HG03460 (cell line): ENCODE measurements around the gene PARS2.

Source experiments
- ATAC-seq: cut with Tn5 transposase; IDR thresholded peaks from one replicate; pipeline ENCODE4 v1.9.1; 2021; ENCODE audit not compliant: unreplicated experiment

The PARS2 gene

GRCh38 chr1:54742282-54742681 lies 22.0 kb downstream of the PARS2 start:
- no peak for ATAC-seq

- no peak for ATAC-seq
Observed at GRCh38 chr1:54741531-54741930, 22.8 kb downstream of the PARS2 start.

DNA sequence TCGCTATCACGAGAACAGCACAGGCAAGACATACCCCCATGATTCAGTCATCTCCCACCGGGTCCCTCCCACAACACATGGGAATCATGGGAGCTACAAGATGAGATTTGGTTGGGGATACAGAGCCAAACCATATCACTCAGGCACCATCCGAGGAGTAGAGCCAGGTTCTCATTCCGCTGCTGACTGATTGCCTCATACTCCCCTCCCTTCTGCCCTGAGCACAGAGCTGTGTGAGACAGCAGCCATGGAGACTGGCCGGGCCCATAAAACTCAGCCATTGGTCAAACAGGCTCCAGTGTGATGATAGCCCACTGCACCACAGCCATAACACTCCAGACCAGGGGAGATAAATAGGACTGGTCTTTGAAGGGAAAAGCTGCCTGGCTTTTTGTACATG lies 26.1 kb downstream of the PARS2 start:
- no peak for ATAC-seq

DNA sequence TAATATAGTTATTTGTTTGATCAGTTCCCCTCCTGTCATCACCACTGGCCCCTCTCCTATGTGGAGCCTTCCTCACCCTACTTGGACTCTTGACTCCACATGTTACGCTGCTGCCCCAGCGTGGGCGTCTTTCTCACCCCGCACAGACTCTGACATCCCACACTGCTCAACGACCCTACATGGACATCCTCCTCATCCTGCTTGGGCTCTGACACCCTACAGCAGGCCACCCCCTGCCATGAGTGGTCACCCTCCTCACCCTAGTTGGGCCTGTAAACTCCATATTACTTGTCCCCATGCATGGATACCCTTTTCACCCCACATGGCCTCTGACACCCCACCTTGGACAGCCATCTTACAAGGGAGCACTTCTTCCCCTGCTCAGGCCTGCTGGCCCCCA lies 27.6 kb downstream of the PARS2 start:
- ATAC-seq: no peak

- ATAC-seq: no peak
Observed at GRCh38 chr1:54728027-54728426, 36.3 kb downstream of the PARS2 start.

- no peak for ATAC-seq
Observed at GRCh38 chr1:54724771-54725170, 39.6 kb downstream of the PARS2 start.

GRCh38 chr1:54723985-54724384 lies 40.3 kb downstream of the PARS2 start:
- no peak for ATAC-seq

DNA sequence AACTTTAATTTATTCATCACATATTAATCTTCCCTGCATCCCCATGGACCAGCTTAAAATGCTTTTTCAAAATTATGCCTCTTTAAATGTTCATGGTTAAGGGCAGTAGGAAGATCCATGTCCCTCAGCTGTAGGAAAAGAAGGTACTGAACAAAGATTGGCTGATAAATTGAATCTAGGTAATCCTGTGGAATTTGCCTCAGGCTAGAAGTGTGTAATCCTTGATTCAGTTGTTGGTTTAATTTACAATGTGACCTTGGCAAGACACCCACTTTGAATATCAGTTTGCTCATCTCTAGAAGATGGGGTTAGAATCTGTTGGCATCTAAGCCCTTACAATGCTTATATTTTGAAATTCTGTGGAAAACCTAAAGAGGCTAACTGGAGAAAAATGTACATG lies 42.6 kb downstream of the PARS2 start:
- ATAC-seq: no peak

DNA sequence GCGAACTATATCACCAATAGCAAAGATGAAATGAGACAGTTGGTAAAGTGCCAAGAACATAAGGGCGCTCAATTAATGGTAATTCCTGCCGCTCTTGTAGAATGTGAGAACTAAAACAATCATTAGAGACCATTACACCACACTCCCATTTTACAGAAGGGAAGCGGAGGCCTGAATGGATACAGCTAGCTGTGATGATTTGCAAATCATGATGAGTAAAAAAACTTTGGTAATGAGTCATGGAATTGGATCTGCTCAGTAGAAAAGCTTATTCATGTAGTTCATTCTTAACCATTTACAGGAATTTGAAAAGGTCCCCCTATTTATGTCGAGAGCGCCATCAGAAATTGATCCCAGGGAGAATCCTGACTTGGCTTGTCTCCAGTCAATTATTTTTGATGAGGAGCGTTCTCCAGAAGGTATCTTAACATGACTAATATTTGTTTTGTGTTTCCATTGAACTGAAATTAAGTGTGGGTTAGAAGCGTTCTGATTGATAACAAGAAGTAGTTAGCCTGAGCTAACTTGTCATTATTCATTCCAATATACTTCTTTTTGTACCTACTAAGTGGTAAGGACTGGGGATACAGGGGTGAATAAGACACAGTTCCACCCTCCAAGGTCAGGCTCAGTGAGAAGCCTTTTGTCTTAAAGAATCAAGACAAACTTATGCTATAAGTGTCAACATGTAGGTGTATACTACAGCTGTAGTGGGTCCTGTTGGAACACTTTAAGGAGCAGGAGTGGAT lies 47.9 kb downstream of the PARS2 start:
- no peak for ATAC-seq

DNA sequence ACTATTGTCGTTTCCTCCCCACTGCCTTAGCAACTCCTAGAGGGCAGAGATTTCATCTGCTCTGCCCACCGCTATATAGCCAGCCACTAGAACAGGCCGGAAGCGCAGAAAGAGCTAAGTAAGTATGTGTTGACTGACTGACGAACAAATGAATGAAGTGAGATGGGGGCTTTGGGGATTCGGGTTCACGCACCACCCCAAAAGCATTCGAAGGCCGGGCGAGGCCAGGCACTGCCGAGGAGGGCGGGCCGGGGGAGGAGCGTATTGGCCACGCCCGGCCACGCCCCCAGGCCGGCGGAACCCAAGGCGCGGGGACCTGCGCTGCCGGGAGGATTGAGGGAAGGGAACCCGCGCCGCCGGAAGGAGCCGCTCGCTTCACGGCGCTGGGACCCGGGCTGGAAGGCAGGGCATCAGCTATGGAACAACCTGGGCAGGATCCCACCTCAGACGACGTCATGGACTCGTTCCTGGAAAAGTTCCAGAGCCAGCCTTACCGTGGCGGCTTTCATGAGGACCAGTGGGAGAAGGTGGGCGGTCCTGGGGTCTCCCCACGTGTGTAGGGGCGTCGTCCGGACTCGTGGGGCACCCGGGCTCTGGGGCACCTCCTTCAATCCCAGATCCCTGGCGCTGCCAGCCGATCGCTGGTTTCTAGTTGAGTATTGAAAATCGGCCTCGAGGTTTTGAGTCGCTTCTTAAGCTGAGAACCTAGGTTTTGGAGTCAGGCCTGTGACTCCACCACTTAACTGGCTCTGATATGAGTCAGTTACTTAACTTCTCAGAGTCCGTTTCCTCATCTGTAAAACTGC lies 48.6 kb downstream of the PARS2 start, which contains the start of gene TTC4:
TSS of gene TTC4 (plus strand) at position 369 of the 806 bp plus-strand sequence. CDS start at position 417, 48 bp downstream.
- ATAC-seq: peak; percentile 96

DNA sequence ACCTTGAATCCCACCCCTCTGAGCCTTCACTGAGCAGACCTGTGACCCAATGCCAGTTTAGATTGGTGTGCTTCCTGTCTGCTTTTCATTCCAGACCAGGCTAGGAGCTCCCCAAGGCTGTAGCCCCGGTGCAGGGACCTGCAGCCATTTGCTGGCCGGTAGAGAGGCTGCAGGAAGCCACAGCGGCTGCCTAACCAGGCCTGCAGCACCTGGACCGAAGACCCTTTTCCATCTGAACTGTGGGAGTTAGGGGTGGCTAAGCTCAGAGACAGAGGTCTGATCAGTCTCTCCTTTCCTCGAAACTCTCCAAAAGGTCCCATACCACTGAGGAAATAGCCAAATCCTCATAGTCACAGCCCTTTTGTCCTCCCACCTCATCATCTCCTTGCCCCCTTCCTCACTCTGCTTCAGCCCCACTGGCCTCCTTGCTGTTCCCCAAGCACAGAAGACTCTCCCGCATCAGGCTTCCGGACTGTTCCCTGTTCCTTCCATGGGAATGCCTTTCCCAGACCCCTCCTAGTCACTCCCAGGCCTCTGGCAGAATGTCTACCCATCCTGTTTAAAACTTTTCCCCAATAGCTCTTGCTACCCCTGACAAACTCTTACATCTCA lies 49.3 kb downstream of the PARS2 start:
- no peak for ATAC-seq

DNA sequence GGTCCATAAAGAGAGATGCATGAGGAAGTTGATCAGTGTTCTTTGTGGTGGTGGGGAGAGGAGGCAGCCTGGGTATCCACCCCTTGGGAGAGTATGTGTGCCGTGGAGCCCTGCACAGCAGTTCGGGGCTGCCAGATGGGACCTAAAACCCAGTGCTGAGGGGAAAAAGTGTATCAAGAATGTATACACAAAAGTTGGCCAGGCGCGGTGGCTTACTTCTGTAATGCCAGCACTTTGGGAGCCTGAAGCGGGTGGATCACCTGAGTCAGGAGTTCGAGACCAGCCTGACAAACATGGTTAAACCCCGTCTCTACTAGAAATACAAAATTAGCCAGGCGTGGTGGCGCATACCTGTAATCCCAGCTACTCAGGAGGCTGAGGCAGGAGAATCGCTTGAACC lies 52.8 kb downstream of the PARS2 start:
- no peak for ATAC-seq

DNA sequence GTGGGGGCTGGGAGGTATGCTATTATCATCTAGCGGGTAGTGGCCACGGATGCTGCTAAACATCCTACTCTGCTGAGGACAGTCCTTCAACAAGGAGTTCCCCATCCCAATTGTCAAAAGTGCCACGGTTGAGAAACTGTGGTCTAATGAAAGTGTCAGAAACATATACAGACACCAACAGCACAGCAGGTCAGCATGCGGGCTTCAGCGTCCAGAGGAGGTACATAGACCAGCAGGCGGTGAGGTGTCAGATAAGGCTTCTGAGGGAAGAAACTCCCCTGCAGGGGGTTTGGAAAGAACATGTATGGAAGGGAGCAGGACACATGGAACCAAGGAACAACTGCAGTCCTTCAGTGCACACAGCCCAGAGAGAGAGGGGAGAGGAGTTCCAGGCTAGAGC lies 53.5 kb downstream of the PARS2 start:
- ATAC-seq: no peak

DNA sequence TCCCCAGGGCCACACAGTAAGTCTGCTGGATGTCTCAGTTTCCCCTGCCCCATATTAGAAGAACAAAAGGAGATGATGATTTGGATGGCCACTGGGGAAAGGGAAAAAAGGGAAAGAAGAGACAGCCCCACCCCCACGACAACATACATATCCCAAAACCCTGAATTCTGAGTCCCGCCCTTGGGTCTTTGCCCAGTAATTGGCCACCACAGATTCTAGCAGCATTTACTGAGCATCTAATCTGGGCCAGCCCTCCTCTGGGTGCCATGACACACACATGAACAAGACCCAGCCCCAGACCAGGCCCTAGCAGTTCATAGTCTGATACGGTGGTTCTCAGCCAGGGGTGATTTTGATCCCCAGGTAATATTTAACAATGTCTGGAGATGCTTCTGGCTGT lies 53.9 kb downstream of the PARS2 start:
- ATAC-seq: no peak

- ATAC-seq: no peak
Observed at GRCh38 chr1:54709547-54710292, 54.6 kb downstream of the PARS2 start.

GRCh38 chr1:54708385-54708784 lies 55.9 kb downstream of the PARS2 start:
- ATAC-seq: no peak
